GM23338 (cell line): ENCODE results near the gene RNF20. TPM values are rescaled to one million over a fixed set of nuclear protein-coding genes. Genes with fewer than 3 reads are reported as not detected.

Experiments used
- ATAC-seq: fragments of 200-7000 bp; cut with Tn5 transposase; 3 replicates; pipeline ENCODE4 v1.9.1; 2020
- DNase-seq: peaks from one replicate; pipeline ENCODE4 v3.0.0-alpha.2; 2015; ENCODE audit warnings: low spot score
- H2AFZ ChIP-seq: fragments of 200-600 bp; sonication (generic); 2 replicates; pipeline ENCODE4 v1.8.0; 2016; ENCODE audit warnings: antibody characterized with exemption, mild to moderate bottlenecking, moderate library complexity
- H3F3A ChIP-seq: fragments of 200-600 bp; sonication (generic); replicated peaks from 2 replicates; pipeline ENCODE4 v1.8.0; 2017; ENCODE audit warnings: antibody characterized with exemption, mixed run types, low read depth
- H3K27ac ChIP-seq: fragments of 200-600 bp; sonication (generic); 2 replicates; pipeline ENCODE4 v1.6.1; 2016; ENCODE audit warnings: low read depth
- H3K27me3 ChIP-seq: fragments of 200-600 bp; sonication (generic); 2 replicates; pipeline ENCODE4 v1.8.0; 2016; ENCODE audit warnings: mild to moderate bottlenecking, mixed run types, moderate library complexity; ENCODE audit not compliant: insufficient read depth
- H3K36me3 ChIP-seq: fragments of 200-600 bp; sonication (generic); 2 replicates; pipeline ENCODE4 v1.8.0; 2016; ENCODE audit warnings: mild to moderate bottlenecking; ENCODE audit not compliant: insufficient read depth
- H3K4me1 ChIP-seq: fragments of 200-600 bp; sonication (generic); 2 replicates; pipeline ENCODE4 v1.8.0; 2016; ENCODE audit warnings: mild to moderate bottlenecking, moderate library complexity; ENCODE audit not compliant: insufficient read depth
- H3K4me2 ChIP-seq: fragments of 200-600 bp; sonication (generic); 2 replicates; pipeline ENCODE4 v1.7.1; 2017; ENCODE audit warnings: mixed run types
- H3K4me3 ChIP-seq: fragments of 200-600 bp; sonication (generic); 2 replicates; pipeline ENCODE4 v1.6.1; 2016; ENCODE audit warnings: mixed run types
- H3K79me2 ChIP-seq: fragments of 200-600 bp; sonication (generic); replicated peaks from 2 replicates; pipeline ENCODE4 v1.8.0; 2017; ENCODE audit warnings: mild to moderate bottlenecking; ENCODE audit not compliant: insufficient read depth
- H3K9me2 ChIP-seq: fragments of 200-600 bp; sonication (generic); 2 replicates; pipeline ENCODE4 v1.8.0; 2017; ENCODE audit not compliant: insufficient read depth
- H4K20me1 ChIP-seq: fragments of 200-600 bp; sonication (generic); replicated peaks from 2 replicates; pipeline ENCODE4 v1.8.0; 2017; ENCODE audit warnings: mild to moderate bottlenecking; ENCODE audit not compliant: insufficient read depth
- H3K27ac Mint-ChIP-seq: 2 replicates; pipeline ENCODE4 v1.8.0; 2020; ENCODE audit warnings: inconsistent platforms, mild to moderate bottlenecking, moderate library complexity, mixed read lengths
- H3K27me3 Mint-ChIP-seq: 3 replicates; pipeline ENCODE4 v1.8.0; 2022; ENCODE audit warnings: low read depth, mild to moderate bottlenecking, moderate library complexity, mixed read lengths, inconsistent platforms; ENCODE audit not compliant: insufficient read depth, poor library complexity
- H3K36me3 Mint-ChIP-seq: 3 replicates; pipeline ENCODE4 v1.8.0; 2021; ENCODE audit warnings: low read depth, mild to moderate bottlenecking, inconsistent platforms, moderate library complexity, mixed read lengths
- H3K4me1 Mint-ChIP-seq: 3 replicates; pipeline ENCODE4 v1.8.0; 2020; ENCODE audit warnings: mild to moderate bottlenecking, inconsistent platforms, mixed read lengths
- H3K4me3 Mint-ChIP-seq: 3 replicates; pipeline ENCODE4 v1.8.0; 2021; ENCODE audit warnings: moderate library complexity, mild to moderate bottlenecking, inconsistent platforms, mixed read lengths
- H3K9me3 Mint-ChIP-seq: 3 replicates; pipeline ENCODE4 v1.8.0; 2020; ENCODE audit warnings: moderate library complexity, mild to moderate bottlenecking, inconsistent platforms, mixed read lengths
- CREB1 ChIP-seq: fragments of 250-450 bp; sonication (Bioruptor Pico); IDR thresholded peaks from 2 replicates; pipeline ENCODE4 v1.5.0; 2020; ENCODE audit warnings: low read depth, mild to moderate bottlenecking, moderate library complexity
- CTCF ChIP-seq, 2 experiments: fragments of 200-600 bp in 1 of 2; sonication (generic) in 1 of 2; conservative IDR thresholded peaks; 2 replicates each; pipeline versions ENCODE4 v1.5.1 to v1.6.1; 2016 to 2017; ENCODE audit warnings: antibody characterized with exemption in 2 of 2, low read depth in 2 of 2, mild to moderate bottlenecking in 2 of 2, moderate library complexity in 1 of 2
- ETS1 ChIP-seq: IDR thresholded peaks from 2 replicates; pipeline ENCODE4 v1.6.1; 2016; ENCODE audit warnings: antibody characterized with exemption
- EZH2 ChIP-seq: fragments of 200-600 bp; sonication (generic); IDR thresholded peaks from one replicate; pipeline ENCODE4 v1.8.0; 2017; ENCODE audit warnings: antibody characterized with exemption, mild to moderate bottlenecking, low read depth; ENCODE audit not compliant: unreplicated experiment
- EZH2phosphoT487 ChIP-seq: fragments of 200-600 bp; sonication (generic); IDR thresholded peaks from one replicate; pipeline ENCODE4 v1.8.1; 2018; ENCODE audit warnings: antibody characterized with exemption; ENCODE audit not compliant: unreplicated experiment
- JUNB ChIP-seq: IDR thresholded peaks from one replicate; pipeline ENCODE4 v1.6.1; 2016; ENCODE audit warnings: antibody characterized with exemption; ENCODE audit not compliant: unreplicated experiment
- NANOG ChIP-seq: IDR thresholded peaks from 2 replicates; pipeline ENCODE4 v1.6.1; 2016; ENCODE audit warnings: antibody characterized with exemption, borderline replicate concordance
- POLR2AphosphoS5 ChIP-seq: IDR thresholded peaks from 2 replicates; pipeline ENCODE4 v1.6.1; 2016; ENCODE audit warnings: antibody characterized with exemption, low read depth
- REST ChIP-seq: IDR thresholded peaks from one replicate; pipeline ENCODE4 v1.6.1; 2018; ENCODE audit warnings: antibody characterized with exemption; ENCODE audit not compliant: unreplicated experiment
- STAT1 ChIP-seq: IDR thresholded peaks from one replicate; pipeline ENCODE4 v1.6.1; 2016; ENCODE audit warnings: antibody characterized with exemption; ENCODE audit not compliant: unreplicated experiment
- ZNF114 ChIP-seq: fragments of 250-450 bp; sonication (Bioruptor Pico); IDR thresholded peaks from 2 replicates; pipeline ENCODE4 v1.5.0; 2020; ENCODE audit warnings: mild to moderate bottlenecking, moderate library complexity
- ZNF331 ChIP-seq: fragments of 250-450 bp; sonication (Bioruptor Pico); IDR thresholded peaks from 2 replicates; pipeline ENCODE4 v1.5.0; 2020; ENCODE audit warnings: low read depth, mild to moderate bottlenecking, moderate library complexity
- ZNF462 ChIP-seq: fragments of 250-450 bp; sonication (Bioruptor Pico); IDR thresholded peaks from 2 replicates; pipeline ENCODE4 v1.5.0; 2020; ENCODE audit warnings: mild to moderate bottlenecking, moderate library complexity
- polyA plus RNA-seq: library from polyadenylated mRNA; unstranded; fragments of >200 nt; fragmentation: Nextera tagmentation; extraction: Ambion mirVana; gene quantifications from 2 replicates; pipeline ENCODE4 v1.2.1, GENCODE V29; 2016
- total RNA-seq: library from RNA; depleted of rRNA; stranded (reverse); fragments of >200 nt; shearing (Covaris generic); gene quantifications from 2 replicates; pipeline ENCODE4 v1.2.3, GENCODE V29; 2014

RNF20 gene
- total and polyA plus RNA-seq, 2 experiments from 2014 or later, result 33.6 to 36.2 TPM

- H3K4me1 ChIP-seq, result peaks cover 38% of the 10 kb centered on the region
- H3K9me2 ChIP-seq, result peaks cover 8% of the 10 kb centered on the region
- H2AFZ ChIP-seq, result no peak overlapping the region
- no peaks in the 10 kb centered on the region for H3K27me3 ChIP-seq
- peak overlapping the region; percentile 49; the same call in 1 of the 2 replicates for H3K27ac Mint-ChIP-seq
- H3K79me2 ChIP-seq, result no peaks in the 10 kb centered on the region
- no peak overlapping the region; the same call in 1 of the 2 replicates for H3K27ac ChIP-seq
- no peaks in the 10 kb centered on the region for H3K36me3 ChIP-seq
- peaks cover 7% of the 10 kb centered on the region for H3K36me3 Mint-ChIP-seq
- no peaks in the 10 kb centered on the region for H3K9me3 Mint-ChIP-seq
- peaks cover 5% of the 10 kb centered on the region for H3K27me3 Mint-ChIP-seq
- TF ChIP-seq CTCF (conservative IDR thresholded peaks at IDR 0.05; ENCODE audit: low read depth in 2 of 2) (no peak), ZNF331 (no peak), POLR2AphosphoS5 (no peak), ZNF114 (CRISPR knock-in tag) (no peak), ZNF462 (no peak), CREB1 (CRISPR knock-in tag) (no peak), STAT1 (no peak), NANOG (no peak), ETS1 (no peak), JUNB (no peak), REST (no peak), EZH2phosphoT487 (no peak), EZH2 (no peak)
- no peak overlapping the region for H3K4me3 ChIP-seq
- no peaks in the 10 kb centered on the region for H3F3A ChIP-seq
- DNase-seq (peak; percentile 20), ATAC-seq (peak; percentile 57)
- peaks cover 28% of the 10 kb centered on the region for H3K4me1 Mint-ChIP-seq
- H3K4me2 ChIP-seq, result peak overlapping the region; percentile 45; the same call in 1 of the 2 replicates
- H3K4me3 Mint-ChIP-seq, result no peak overlapping the region
- H4K20me1 ChIP-seq, result no peaks in the 10 kb centered on the region
Observed at GRCh38 chr9:101572316-101572715, 38.7 kb downstream of the RNF20 start.
